ENCODE data around the gene MDM2. TPM values are rescaled to one million over a fixed set of nuclear protein-coding genes. Genes with fewer than 3 reads are reported as not detected.

The MDM2 gene
- total and polyA plus RNA-seq, 9 of the 15 experiments (the other 6 are each of a cell fraction or from before 2014, with no cell fraction given), result 13.6 to 100 (median 49.0) TPM

GRCh38 chr12:68854078-68854468 is 46.1 kb downstream of the MDM2 start:
- no peak for DNase-seq (ENCODE audit: extremely low read depth in 1 of 4, low spot score in 3 of 4)
- Histone ChIP-seq H3K27me3 (ENCODE audit: control insufficient read depth in 2 of 2, insufficient read depth in 2 of 2, low read length in 2 of 2) (peaks cover 13 to 15% of the 10 kb centered on the region in 2 experiments; a peak in 4 of 5 replicates), H3K4me1 (replicated peaks in 1 of 2; ENCODE audit: control insufficient read depth in 2 of 2, insufficient read depth in 2 of 2, low read length in 2 of 2) (no peaks in the 10 kb centered on the region), H3K9ac (ENCODE audit: insufficient read depth in 1 of 2, low read depth in 2 of 2, low read length in 2 of 2) (no peak overlapping the region), H4K20me1 (replicated peaks; ENCODE audit: control insufficient read depth, insufficient read depth, low read length) (no peaks in the 10 kb centered on the region), H3K4me2 (ENCODE audit: insufficient read depth, low read length) (no peak overlapping the region), H2AFZ (ENCODE audit: low read depth, low read length) (no peak overlapping the region), H3K79me2 (ENCODE audit: control insufficient read depth, insufficient read depth, low read length) (no peaks in the 10 kb centered on the region), H3K27ac (ENCODE audit: extremely low read depth, low read depth, low read length) (no peak overlapping the region), H3K9me3 (replicated peaks; ENCODE audit: control insufficient read depth, insufficient read depth, low read depth, low read length) (no peaks in the 10 kb centered on the region), H3K36me3 (ENCODE audit: control insufficient read depth, insufficient read depth, low read length) (no peaks in the 10 kb centered on the region), H3K4me3 (no peak overlapping the region), H3K9me1 (ENCODE audit: control insufficient read depth, insufficient read depth, low read length) (no peaks in the 10 kb centered on the region)
- intact Hi-C loops (cut with micrococcal nuclease), result no loop called here
- in situ Hi-C loops (cut with MboI), result loop anchor here (25.0 kb wide), 1 partner anchor 208 kb away; no protein-coding TSS in a partner anchor
- BruUV-seq (replicated peaks), result no TSS peak
- POLR2A ChIA-PET, result interaction anchor here (0.7 to 2.9 kb wide), 5 partner anchors 9 to 65 kb away, joined by 3 to 11 read pairs (median 3); no protein-coding TSS in a partner anchor
- 4% methylated on average over 2 of the region's 2 CpGs for WGBS (ENCODE audit: insufficient coverage, low coverage, missing lambda C conversion rate)
- no peak for FAIRE-seq
- CTCF ChIA-PET (ENCODE audit: low intra/inter-chr PET ratio), result no interaction called here
- no peak for ATAC-seq
- TF ChIP-seq SIN3B (IDR thresholded peaks at IDR 0.05; ENCODE audit: low read depth) (no peak), KDM4B (IDR thresholded peaks at IDR 0.05; ENCODE audit: borderline replicate concordance in 2 of 2, low read depth in 1 of 2) (no peak), ZKSCAN8 (CRISPR knock-in tag; IDR thresholded peaks at IDR 0.05) (no peak), ZC3H11A (IDR thresholded peaks at IDR 0.05; ENCODE audit: low read depth, low read length) (no peak), SP1 (CRISPR knock-in tag; IDR thresholded peaks at IDR 0.05) (no peak), TGIF2 (CRISPR knock-in tag; IDR thresholded peaks at IDR 0.05) (no peak), MTA3 (IDR thresholded peaks at IDR 0.05; ENCODE audit: borderline replicate concordance) (no peak), BRCA1 (IDR thresholded peaks at IDR 0.05) (no peak), BRCA1 (CRISPR knock-in tag; IDR thresholded peaks at IDR 0.05) (no peak), ZBTB12 (CRISPR knock-in tag; IDR thresholded peaks at IDR 0.05) (no peak), MAFK (IDR thresholded peaks at IDR 0.05; ENCODE audit: low read length) (no peak), FOXK1 (CRISPR knock-in tag; IDR thresholded peaks at IDR 0.05; ENCODE audit: borderline replicate concordance) (no peak)
- TF ChIP-seq, protein P1, sequence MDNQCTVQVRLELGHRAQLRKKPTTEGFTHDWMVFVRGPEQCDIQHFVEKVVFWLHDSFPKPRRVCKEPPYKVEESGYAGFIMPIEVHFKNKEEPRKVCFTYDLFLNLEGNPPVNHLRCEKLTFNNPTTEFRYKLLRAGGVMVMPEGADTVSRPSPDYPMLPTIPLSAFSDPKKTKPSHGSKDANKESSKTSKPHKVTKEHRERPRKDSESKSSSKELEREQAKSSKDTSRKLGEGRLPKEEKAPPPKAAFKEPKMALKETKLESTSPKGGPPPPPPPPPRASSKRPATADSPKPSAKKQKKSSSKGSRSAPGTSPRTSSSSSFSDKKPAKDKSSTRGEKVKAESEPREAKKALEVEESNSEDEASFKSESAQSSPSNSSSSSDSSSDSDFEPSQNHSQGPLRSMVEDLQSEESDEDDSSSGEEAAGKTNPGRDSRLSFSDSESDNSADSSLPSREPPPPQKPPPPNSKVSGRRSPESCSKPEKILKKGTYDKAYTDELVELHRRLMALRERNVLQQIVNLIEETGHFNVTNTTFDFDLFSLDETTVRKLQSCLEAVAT (IDR thresholded peaks at IDR 0.05), result no peak
- TF ChIP-seq, protein P2, sequence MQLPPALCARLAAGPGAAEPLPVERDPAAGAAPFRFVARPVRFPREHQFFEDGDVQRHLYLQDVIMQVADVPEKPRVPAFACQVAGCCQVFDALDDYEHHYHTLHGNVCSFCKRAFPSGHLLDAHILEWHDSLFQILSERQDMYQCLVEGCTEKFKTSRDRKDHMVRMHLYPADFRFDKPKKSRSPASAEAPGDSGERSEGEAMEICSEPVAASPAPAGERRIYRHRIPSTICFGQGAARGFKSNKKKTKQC (CRISPR knock-in tag; IDR thresholded peaks at IDR 0.05), result no peak
- TF ChIP-seq, protein P3, sequence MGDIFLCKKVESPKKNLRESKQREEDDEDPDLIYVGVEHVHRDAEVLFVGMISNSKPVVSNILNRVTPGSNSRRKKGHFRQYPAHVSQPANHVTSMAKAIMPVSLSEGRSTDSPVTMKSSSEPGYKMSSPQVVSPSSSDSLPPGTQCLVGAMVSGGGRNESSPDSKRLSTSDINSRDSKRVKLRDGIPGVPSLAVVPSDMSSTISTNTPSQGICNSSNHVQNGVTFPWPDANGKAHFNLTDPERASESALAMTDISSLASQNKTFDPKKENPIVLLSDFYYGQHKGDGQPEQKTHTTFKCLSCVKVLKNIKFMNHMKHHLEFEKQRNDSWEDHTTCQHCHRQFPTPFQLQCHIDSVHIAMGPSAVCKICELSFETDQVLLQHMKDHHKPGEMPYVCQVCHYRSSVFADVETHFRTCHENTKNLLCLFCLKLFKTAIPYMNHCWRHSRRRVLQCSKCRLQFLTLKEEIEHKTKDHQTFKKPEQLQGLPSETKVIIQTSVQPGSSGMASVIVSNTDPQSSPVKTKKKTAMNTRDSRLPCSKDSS (IDR thresholded peaks at IDR 0.05; ENCODE audit: low read depth, partially characterized antibody), result no peak
- TF ChIP-seq, protein P4, sequence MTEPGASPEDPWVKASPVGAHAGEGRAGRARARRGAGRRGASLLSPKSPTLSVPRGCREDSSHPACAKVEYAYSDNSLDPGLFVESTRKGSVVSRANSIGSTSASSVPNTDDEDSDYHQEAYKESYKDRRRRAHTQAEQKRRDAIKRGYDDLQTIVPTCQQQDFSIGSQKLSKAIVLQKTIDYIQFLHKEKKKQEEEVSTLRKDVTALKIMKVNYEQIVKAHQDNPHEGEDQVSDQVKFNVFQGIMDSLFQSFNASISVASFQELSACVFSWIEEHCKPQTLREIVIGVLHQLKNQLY (CRISPR knock-in tag; conservative IDR thresholded peaks at IDR 0.05), result no peak

Data from K562 (cell line).